Smooth muscle cell (in vitro differentiated cells): Measurements from ENCODE around the gene MTA1. TPM values are rescaled to one million over a fixed set of nuclear protein-coding genes. Genes with fewer than 3 reads are reported as not detected.

Experiments used
- DNase-seq: peaks from one replicate; lab custom pipeline; 2025; ENCODE audit not compliant: unreplicated experiment; lab: John Stamatoyannopoulos, UW
- H2AFZ ChIP-seq: fragments of 200-600 bp; sonication (generic); 2 replicates; pipeline ENCODE4 v1.6.0; 2016; ENCODE audit warnings: antibody characterized with exemption, low read depth, mild to moderate bottlenecking
- H3F3A ChIP-seq: fragments of 200-600 bp; sonication (generic); 2 replicates; pipeline ENCODE4 v1.6.0; 2017; ENCODE audit warnings: antibody characterized with exemption, low read depth
- H3K27ac ChIP-seq: fragments of 200-600 bp; sonication (generic); 2 replicates; pipeline ENCODE4 v1.5.1; 2016; ENCODE audit warnings: low read depth, mild to moderate bottlenecking
- H3K27me3 ChIP-seq: fragments of 200-600 bp; sonication (generic); 2 replicates; pipeline ENCODE4 v1.6.1; 2016; ENCODE audit warnings: low read depth, mild to moderate bottlenecking
- H3K36me3 ChIP-seq: fragments of 200-600 bp; sonication (generic); 2 replicates; pipeline ENCODE4 v1.5.1; 2016; ENCODE audit warnings: low read depth
- H3K4me1 ChIP-seq: fragments of 200-600 bp; sonication (generic); 2 replicates; pipeline ENCODE4 v1.5.1; 2016; ENCODE audit warnings: low read depth
- H3K4me2 ChIP-seq: fragments of 200-600 bp; sonication (generic); 2 replicates; pipeline ENCODE4 v1.6.0; 2016; ENCODE audit warnings: mild to moderate bottlenecking
- H3K4me3 ChIP-seq: fragments of 200-600 bp; sonication (generic); 2 replicates; pipeline ENCODE4 v1.5.1; 2016; ENCODE audit warnings: mild to moderate bottlenecking
- H3K79me2 ChIP-seq: fragments of 200-600 bp; sonication (generic); 2 replicates; pipeline ENCODE4 v1.6.0; 2016; ENCODE audit warnings: low read depth, mild to moderate bottlenecking
- H3K9ac ChIP-seq: fragments of 200-600 bp; sonication (generic); 2 replicates; pipeline ENCODE4 v1.6.0; 2016; ENCODE audit warnings: low read depth
- H3K9me3 ChIP-seq: fragments of 200-600 bp; sonication (generic); replicated peaks from 2 replicates; pipeline ENCODE4 v1.5.1; 2016; ENCODE audit warnings: low read depth
- H4K20me1 ChIP-seq: fragments of 200-600 bp; sonication (generic); 2 replicates; pipeline ENCODE4 v1.6.0; 2016; ENCODE audit warnings: low read depth
- WGBS: methylation state at CpG from one replicate; pipeline ENCODE4 v1.1.7; 2016; ENCODE audit warnings: low lambda C conversion rate; 5-methylcytosine and 5-hydroxymethylcytosine counted together
- polyA plus RNA-seq: library from polyadenylated mRNA; unstranded; fragments of >200 nt; fragmentation: Nextera tagmentation; extraction: Ambion mirVana; gene quantifications from 2 replicates; pipeline ENCODE4 v1.2.1, GENCODE V29; 2016
- total RNA-seq: library from RNA; depleted of rRNA; stranded (reverse); fragments of >200 nt; gene quantifications from 2 replicates; pipeline ENCODE4 v1.2.3, GENCODE V29; 2014
- TF ChIP-seq, protein P1 (sequence below): fragments of 200-600 bp; sonication (generic); IDR thresholded peaks from 2 replicates; pipeline ENCODE4 v1.5.1; 2017; ENCODE audit warnings: borderline replicate concordance, mild to moderate bottlenecking, antibody characterized with exemption; ENCODE audit not compliant: insufficient read depth, poor library complexity, severe bottlenecking

MTA1 gene
- total and polyA plus RNA-seq, 2 experiments from 2014 or later, result 41.3 to 48.7 TPM

DNA sequence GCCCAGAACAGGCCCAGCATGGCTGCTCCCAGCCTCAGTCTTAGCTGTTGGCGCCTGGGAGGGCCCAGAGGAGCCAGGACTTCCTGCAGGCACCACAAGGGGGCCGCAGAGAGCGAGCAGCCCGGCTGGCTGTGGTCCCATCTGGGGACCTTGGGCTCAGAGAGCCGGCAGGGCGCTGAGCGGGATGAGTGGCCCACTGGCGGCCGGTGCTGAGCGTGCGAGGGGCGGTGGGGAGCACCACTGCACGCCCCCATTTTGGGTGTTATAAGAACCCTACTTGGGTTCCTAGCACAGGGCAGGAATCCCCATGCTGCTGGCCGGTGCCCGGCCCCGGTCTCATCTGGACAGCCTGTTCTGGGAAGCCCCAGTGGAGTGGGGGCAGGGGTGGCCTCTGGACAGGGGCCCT, 29.1 kb downstream of the MTA1 start:
- no peak overlapping the region for H3K4me2 ChIP-seq
- H3K36me3 ChIP-seq, result no peaks in the 10 kb centered on the region

DNA sequence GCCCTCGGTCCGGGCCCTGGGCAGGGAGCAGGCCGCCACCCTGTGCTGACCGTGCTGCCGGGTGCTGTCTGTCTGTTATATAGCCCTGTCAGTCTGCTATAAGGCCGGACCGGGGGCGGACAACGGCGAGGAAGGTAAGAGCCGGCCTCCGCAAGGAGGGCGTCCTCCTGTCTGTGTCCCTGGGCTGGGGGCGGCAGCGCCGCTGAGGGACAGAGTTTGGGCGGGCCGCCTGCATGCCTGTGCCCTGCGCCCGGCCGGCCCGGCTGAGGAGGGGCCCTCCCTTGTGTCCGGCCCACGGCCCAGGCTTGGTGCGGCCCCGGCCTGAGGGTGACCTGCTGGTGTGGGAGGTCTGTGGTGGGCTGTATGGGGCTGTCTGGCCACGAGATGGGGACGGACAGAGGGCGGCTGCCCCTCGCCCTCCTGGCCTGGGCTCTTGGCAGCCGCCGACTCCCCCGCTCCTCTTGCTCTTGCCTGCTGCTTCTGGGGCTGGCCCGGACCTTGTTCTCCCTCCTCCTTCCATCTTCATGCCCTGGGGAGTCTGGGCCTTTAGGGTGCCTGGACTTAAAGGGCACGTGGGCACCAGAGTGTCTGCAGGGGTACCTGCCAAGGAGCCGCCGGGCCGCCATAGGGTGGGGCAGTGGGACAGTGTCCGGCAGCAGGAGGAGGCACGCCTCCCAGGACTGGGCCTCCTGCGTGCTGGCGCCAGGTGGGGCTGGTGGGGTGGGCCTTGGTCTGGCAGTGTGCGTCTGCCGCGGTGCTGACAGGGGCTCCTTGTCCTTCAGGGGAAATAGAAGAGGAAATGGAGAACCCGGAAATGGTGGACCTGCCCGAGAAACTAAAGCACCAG, 29.9 kb downstream of the MTA1 start:
- Histone ChIP-seq H3K27me3 (no peaks in the 10 kb centered on the region), H3K4me1 (no peaks in the 10 kb centered on the region), H4K20me1 (peaks cover 53% of the 10 kb centered on the region), H3K4me2 (no peak overlapping the region), H3K79me2 (peaks cover 5% of the 10 kb centered on the region), H3K9me3 (no peaks in the 10 kb centered on the region), H3F3A (no peaks in the 10 kb centered on the region), H3K36me3 (no peaks in the 10 kb centered on the region), H3K4me3 (no peak overlapping the region), H3K27ac (no peak overlapping the region), H3K9ac (no peak overlapping the region), H2AFZ (no peak overlapping the region)
- 97% methylated on average over 44 of the region's 47 CpGs for WGBS
- DNase-seq, result no peak
- TF ChIP-seq, protein P1, sequence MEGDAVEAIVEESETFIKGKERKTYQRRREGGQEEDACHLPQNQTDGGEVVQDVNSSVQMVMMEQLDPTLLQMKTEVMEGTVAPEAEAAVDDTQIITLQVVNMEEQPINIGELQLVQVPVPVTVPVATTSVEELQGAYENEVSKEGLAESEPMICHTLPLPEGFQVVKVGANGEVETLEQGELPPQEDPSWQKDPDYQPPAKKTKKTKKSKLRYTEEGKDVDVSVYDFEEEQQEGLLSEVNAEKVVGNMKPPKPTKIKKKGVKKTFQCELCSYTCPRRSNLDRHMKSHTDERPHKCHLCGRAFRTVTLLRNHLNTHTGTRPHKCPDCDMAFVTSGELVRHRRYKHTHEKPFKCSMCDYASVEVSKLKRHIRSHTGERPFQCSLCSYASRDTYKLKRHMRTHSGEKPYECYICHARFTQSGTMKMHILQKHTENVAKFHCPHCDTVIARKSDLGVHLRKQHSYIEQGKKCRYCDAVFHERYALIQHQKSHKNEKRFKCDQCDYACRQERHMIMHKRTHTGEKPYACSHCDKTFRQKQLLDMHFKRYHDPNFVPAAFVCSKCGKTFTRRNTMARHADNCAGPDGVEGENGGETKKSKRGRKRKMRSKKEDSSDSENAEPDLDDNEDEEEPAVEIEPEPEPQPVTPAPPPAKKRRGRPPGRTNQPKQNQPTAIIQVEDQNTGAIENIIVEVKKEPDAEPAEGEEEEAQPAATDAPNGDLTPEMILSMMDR, result no peak

More for the DNA sequence above, 29.1 kb downstream of the MTA1 start:
- Histone ChIP-seq H4K20me1 (peaks cover 53% of the 10 kb centered on the region), H3K4me3 (no peak overlapping the region), H3K27me3 (no peaks in the 10 kb centered on the region), H3K9me3 (no peaks in the 10 kb centered on the region), H2AFZ (no peak overlapping the region), H3K27ac (no peak overlapping the region), H3K9ac (no peak overlapping the region), H3K4me1 (no peaks in the 10 kb centered on the region), H3F3A (no peaks in the 10 kb centered on the region), H3K79me2 (peaks cover 5% of the 10 kb centered on the region)
- 83% methylated on average over 16 of the region's 16 CpGs for WGBS
- DNase-seq, result no peak
- TF ChIP-seq, protein P1, result peak; percentile 61

DNA sequence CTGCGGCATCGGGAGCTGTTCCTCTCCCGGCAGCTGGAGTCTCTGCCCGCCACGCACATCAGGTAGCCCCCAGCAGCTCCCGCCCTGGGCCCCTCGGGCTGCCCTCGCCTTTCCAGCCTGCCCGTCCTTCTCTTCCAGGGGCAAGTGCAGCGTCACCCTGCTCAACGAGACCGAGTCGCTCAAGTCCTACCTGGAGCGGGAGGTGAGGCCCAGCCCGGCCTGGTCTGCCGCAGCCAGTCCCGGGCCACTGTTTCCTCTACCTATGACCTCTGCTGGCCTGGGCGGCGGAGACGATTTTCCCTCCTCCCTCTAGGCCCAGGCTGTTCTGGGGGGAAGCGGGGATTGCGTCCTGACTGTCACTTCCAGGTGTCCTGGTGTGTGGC, 30.5 kb downstream of the MTA1 start:
- Histone ChIP-seq H3K4me3 (no peak overlapping the region), H4K20me1 (peaks cover 47% of the 10 kb centered on the region), H3K79me2 (peaks cover 5% of the 10 kb centered on the region), H3K9me3 (no peaks in the 10 kb centered on the region), H3K4me1 (no peaks in the 10 kb centered on the region), H3K9ac (no peak overlapping the region), H3K27me3 (no peaks in the 10 kb centered on the region), H3K36me3 (no peaks in the 10 kb centered on the region), H3K27ac (no peak overlapping the region), H3F3A (no peaks in the 10 kb centered on the region), H3K4me2 (no peak overlapping the region), H2AFZ (no peak overlapping the region)
- TF ChIP-seq, protein P1, result no peak
- DNase-seq, result no peak
- WGBS, result 91% methylated on average over 22 of the region's 22 CpGs
